ENCODE results near the gene ANO2. TPM values are rescaled to one million over a fixed set of nuclear protein-coding genes. Genes with fewer than 3 reads are reported as not detected.

Gene ANO2
- total RNA-seq, 1 experiment from 2014 or later: not detected

GRCh38 chr12:5521456-5522325 is 423.4 kb downstream of the ANO2 start:
- no peak for DNase-seq (ENCODE audit: low spot score)
- in situ Hi-C loops (cut with HindIII; ENCODE audit: low sequenced_read_pairs): no loop called here

GRCh38 chr12:5520831-5521230 is 424.2 kb downstream of the ANO2 start:
- no peak for DNase-seq (ENCODE audit: low spot score)
- in situ Hi-C loops (cut with HindIII; ENCODE audit: low sequenced_read_pairs): no loop called here

GRCh38 chr12:5520037-5520436 is 425.0 kb downstream of the ANO2 start:
- no peak for DNase-seq (ENCODE audit: low spot score)
- in situ Hi-C loops (cut with HindIII; ENCODE audit: low sequenced_read_pairs): no loop called here

GRCh38 chr12:5518584-5519365 is 426.3 kb downstream of the ANO2 start:
- in situ Hi-C loops (cut with HindIII; ENCODE audit: low sequenced_read_pairs): no loop called here
- DNase-seq (ENCODE audit: low spot score): peak; percentile 90

GRCh38 chr12:5516371-5517241 is 428.5 kb downstream of the ANO2 start:
- no peak for DNase-seq (ENCODE audit: low spot score)
- in situ Hi-C loops (cut with HindIII; ENCODE audit: low sequenced_read_pairs): no loop called here

- DNase-seq (ENCODE audit: low spot score): no peak
- in situ Hi-C loops (cut with HindIII; ENCODE audit: low sequenced_read_pairs): no loop called here
Observed at GRCh38 chr12:5515458-5515857, 429.6 kb downstream of the ANO2 start.

- DNase-seq (ENCODE audit: low spot score): no peak
- in situ Hi-C loops (cut with HindIII; ENCODE audit: low sequenced_read_pairs): no loop called here
Observed at GRCh38 chr12:5514545-5514944, 430.5 kb downstream of the ANO2 start.

GRCh38 chr12:5514016-5514415 is 431.0 kb downstream of the ANO2 start:
- peak; percentile 12 for DNase-seq (ENCODE audit: low spot score)
- in situ Hi-C loops (cut with HindIII; ENCODE audit: low sequenced_read_pairs): no loop called here

- in situ Hi-C loops (cut with HindIII; ENCODE audit: low sequenced_read_pairs): no loop called here
- no peak for DNase-seq (ENCODE audit: low spot score)
Observed at GRCh38 chr12:5513406-5513805, 431.7 kb downstream of the ANO2 start.

Other genes starting within 250 kb of the ANO2 start
- 0.06 and 0.34 TPM in 2 replicates for gene VWF, start 179.4 kb upstream of the ANO2 start, total RNA-seq (2014; rRNA removed; shearing (Covaris generic))

Measured in G401 (cell line).